ENCODE measurements around the gene IGFBP2. TPM values are rescaled to one million over a fixed set of nuclear protein-coding genes. Genes with fewer than 3 reads are reported as not detected.

Gene IGFBP2
- total and polyA plus RNA-seq, 12 donors = 14.8 to 253 (median 79.4) TPM

DNA sequence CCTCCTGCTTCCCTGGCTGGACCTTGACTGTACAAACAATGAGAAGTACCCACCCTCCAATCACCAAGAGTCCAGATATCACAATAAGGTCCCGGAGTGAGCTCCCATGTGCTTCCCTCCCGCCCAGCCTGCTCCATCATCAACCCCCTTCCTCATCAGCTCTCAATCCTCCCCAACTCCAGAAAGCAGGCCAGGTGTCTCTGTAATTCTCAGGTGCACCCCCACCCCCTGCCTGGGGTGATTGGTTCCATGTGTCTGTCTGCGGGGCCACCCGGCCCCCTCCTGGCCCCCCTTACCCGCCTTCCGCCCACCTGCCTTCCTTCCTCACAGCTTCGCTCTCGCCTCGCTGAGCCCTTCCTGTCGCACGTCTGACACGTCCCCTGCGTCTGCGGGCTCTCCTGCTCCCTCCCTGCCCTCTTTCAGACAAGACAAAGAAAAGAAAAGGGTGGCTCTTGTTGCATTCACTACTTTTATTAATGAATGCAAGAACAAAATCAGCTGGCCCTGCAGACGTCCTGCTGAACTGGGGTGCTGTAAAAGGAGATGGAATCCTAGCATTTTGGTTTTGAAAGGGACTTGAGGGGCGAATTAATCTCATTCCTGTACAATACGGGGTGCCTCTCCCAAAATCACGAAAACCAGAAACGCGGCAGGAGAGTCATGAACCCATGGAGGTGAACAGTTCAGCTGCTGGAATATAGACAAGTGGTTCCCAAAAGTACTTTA is 26.5 kb upstream of the IGFBP2 start:
- no peaks in the 10 kb centered on the region for H3K36me3 ChIP-seq (replicated peaks in 1 of 2)
- H3K4me3 ChIP-seq = no peak overlapping the region
- no peaks in the 10 kb centered on the region for H3K27me3 ChIP-seq
- WGBS, 4 donors = 42 to 56% (median 43%) methylated on average over 20 of the region's 20 CpGs
- H3K4me1 ChIP-seq (replicated peaks in 1 of 2) = no peaks in the 10 kb centered on the region
- intact Hi-C loops (cut with DNase I) = no loop called here
- H3K27ac ChIP-seq = no peak overlapping the region
- H3K9me3 ChIP-seq (replicated peaks in 1 of 3) = no peaks in the 10 kb centered on the region
- no peak for DNase-seq
- no peak for TF ChIP-seq POLR2A (IDR thresholded peaks at IDR 0.05)
- TF ChIP-seq, protein P1, sequence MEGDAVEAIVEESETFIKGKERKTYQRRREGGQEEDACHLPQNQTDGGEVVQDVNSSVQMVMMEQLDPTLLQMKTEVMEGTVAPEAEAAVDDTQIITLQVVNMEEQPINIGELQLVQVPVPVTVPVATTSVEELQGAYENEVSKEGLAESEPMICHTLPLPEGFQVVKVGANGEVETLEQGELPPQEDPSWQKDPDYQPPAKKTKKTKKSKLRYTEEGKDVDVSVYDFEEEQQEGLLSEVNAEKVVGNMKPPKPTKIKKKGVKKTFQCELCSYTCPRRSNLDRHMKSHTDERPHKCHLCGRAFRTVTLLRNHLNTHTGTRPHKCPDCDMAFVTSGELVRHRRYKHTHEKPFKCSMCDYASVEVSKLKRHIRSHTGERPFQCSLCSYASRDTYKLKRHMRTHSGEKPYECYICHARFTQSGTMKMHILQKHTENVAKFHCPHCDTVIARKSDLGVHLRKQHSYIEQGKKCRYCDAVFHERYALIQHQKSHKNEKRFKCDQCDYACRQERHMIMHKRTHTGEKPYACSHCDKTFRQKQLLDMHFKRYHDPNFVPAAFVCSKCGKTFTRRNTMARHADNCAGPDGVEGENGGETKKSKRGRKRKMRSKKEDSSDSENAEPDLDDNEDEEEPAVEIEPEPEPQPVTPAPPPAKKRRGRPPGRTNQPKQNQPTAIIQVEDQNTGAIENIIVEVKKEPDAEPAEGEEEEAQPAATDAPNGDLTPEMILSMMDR (IDR thresholded peaks at IDR 0.05) = no peak

GRCh38 chr2:216607277-216607560 is 26.0 kb upstream of the IGFBP2 start:
- H3K4me3 ChIP-seq = no peak overlapping the region
- no peaks in the 10 kb centered on the region for H3K9me3 ChIP-seq (replicated peaks in 1 of 3)
- H3K36me3 ChIP-seq (replicated peaks in 1 of 2) = no peaks in the 10 kb centered on the region
- no peak overlapping the region for H3K27ac ChIP-seq
- intact Hi-C loops (cut with DNase I) = no loop called here
- TF ChIP-seq POLR2A (IDR thresholded peaks at IDR 0.05) = no peak
- TF ChIP-seq, protein P1 (IDR thresholded peaks at IDR 0.05) = no peak
- 81 to 90% (median 88%) methylated on average over 10 of the region's 10 CpGs for WGBS, 4 donors
- DNase-seq = no peak
- H3K4me1 ChIP-seq (replicated peaks in 1 of 2) = no peaks in the 10 kb centered on the region
- H3K27me3 ChIP-seq = no peaks in the 10 kb centered on the region

DNA sequence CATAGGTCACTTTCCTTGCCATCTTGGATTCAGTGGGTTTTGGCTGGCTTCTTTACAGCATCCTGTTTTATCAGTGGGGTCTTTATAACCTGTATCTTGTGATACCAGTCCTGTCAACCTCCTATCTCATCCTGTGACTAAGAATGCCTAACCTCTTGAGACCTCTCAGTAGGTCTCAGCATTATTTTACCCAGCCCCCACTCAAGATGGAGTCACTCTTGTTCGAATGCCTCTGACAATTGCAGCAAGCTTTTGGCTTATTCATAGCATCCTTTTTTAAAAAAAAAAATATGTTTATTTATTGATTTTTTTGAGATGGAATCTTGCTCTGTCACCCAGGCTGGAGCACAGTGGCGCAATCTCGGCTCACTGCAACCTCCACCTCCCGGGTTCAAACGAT is 24.7 kb upstream of the IGFBP2 start:
- 96 to 98% (median 97%) methylated on average over 5 of the region's 5 CpGs for WGBS, 4 donors
- H3K4me1 ChIP-seq (replicated peaks in 1 of 2) = no peaks in the 10 kb centered on the region
- no peak for DNase-seq
- no peaks in the 10 kb centered on the region for H3K27me3 ChIP-seq
- no peaks in the 10 kb centered on the region for H3K36me3 ChIP-seq (replicated peaks in 1 of 2)
- intact Hi-C loops (cut with DNase I) = no loop called here
- H3K4me3 ChIP-seq = no peak overlapping the region
- no peak overlapping the region for H3K27ac ChIP-seq
- TF ChIP-seq, protein P1 (IDR thresholded peaks at IDR 0.05) = no peak
- TF ChIP-seq POLR2A (IDR thresholded peaks at IDR 0.05) = no peak
- H3K9me3 ChIP-seq (replicated peaks in 1 of 3) = no peaks in the 10 kb centered on the region

DNA sequence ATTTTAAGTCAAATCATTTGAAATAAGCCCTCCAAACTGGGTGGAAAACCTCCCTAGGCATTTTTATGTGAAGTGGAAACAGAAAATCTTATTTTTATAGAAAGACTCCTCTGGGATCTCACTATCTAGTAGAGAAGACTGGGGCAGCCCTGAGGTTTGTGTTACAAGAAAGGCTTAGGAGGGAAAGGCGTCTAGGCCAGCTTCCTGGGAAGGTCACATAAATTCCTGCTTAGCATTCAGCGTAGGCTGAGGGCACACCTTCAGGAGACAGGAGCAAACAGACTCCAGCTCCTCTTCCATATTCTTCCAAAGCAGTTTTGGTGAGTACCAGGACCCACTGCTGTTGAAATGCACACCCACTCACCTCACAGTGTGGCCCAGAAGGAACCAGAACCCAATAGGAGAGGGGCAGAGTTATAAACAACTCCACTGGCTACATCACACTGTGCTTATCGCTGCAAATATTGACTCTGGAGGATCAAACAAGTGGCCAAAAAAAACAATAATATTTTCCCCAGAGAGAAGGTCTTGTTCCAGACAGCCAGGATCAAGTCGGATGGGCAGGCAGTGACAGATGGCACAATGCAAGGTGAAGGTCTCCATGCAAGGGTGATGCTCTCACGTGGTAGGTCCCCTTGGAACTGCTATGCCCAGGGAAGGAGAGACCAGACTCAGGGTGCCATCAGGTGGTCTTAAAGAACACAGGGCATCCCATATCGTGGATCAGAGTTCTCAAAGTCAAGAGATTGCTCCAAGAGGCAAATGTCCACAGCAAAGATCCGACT is 17.7 kb upstream of the IGFBP2 start:
- Histone ChIP-seq H3K4me3 (no peak overlapping the region), H3K27me3 (no peaks in the 10 kb centered on the region), H3K27ac (no peak overlapping the region), H3K4me1 (replicated peaks in 1 of 2) (no peaks in the 10 kb centered on the region), H3K36me3 (replicated peaks in 1 of 2) (no peaks in the 10 kb centered on the region), H3K9me3 (replicated peaks in 1 of 3) (no peaks in the 10 kb centered on the region)
- no peak for DNase-seq
- 66 to 71% (median 68%) methylated on average over 7 of the region's 7 CpGs for WGBS, 4 donors
- TF ChIP-seq, protein P1 (IDR thresholded peaks at IDR 0.05) = no peak
- no peak for TF ChIP-seq POLR2A (IDR thresholded peaks at IDR 0.05)
- intact Hi-C loops (cut with DNase I) = no loop called here

Data from adrenal gland (tissue), 12 donors.